Left hindlimb (tissue), 1 donor: ENCODE results near the gene UBE2E1.

Experiments used
- DNase-seq: peaks from one replicate; pipeline ENCODE4 v3.0.0-alpha.2; 2018

The UBE2E1 gene

GRCh38 chr3:23920151-23920655, 114.4 kb downstream of the UBE2E1 start:
- no peak for DNase-seq

GRCh38 chr3:23921052-23921511, 115.3 kb downstream of the UBE2E1 start:
- no peak for DNase-seq

- DNase-seq: no peak
Observed at GRCh38 chr3:23923786-23924185, 118.0 kb downstream of the UBE2E1 start.

GRCh38 chr3:23926246-23926645, 120.5 kb downstream of the UBE2E1 start:
- no peak for DNase-seq

- DNase-seq: no peak
Observed at GRCh38 chr3:23926736-23927135, 121.0 kb downstream of the UBE2E1 start.

GRCh38 chr3:23928524-23928923, 122.8 kb downstream of the UBE2E1 start:
- no peak for DNase-seq

- no peak for DNase-seq
Observed at GRCh38 chr3:23931597-23931996, 125.8 kb downstream of the UBE2E1 start.

GRCh38 chr3:23932571-23932970, 126.8 kb downstream of the UBE2E1 start:
- DNase-seq: no peak

- no peak for DNase-seq
Observed at GRCh38 chr3:23934253-23934652, 128.5 kb downstream of the UBE2E1 start.

- no peak for DNase-seq
Observed at GRCh38 chr3:23937296-23937695, 131.5 kb downstream of the UBE2E1 start.

- DNase-seq: no peak
Observed at GRCh38 chr3:23938688-23939087, 132.9 kb downstream of the UBE2E1 start.

GRCh38 chr3:23940775-23941174, 135.0 kb downstream of the UBE2E1 start:
- DNase-seq: no peak
